ENCODE measurements around the gene SEPTIN14. TPM values are rescaled to one million over a fixed set of nuclear protein-coding genes. Genes with fewer than 3 reads are reported as not detected.

Gene SEPTIN14
- total and polyA plus RNA-seq, 2 of the 8 experiments (the other 6 are each of a cell fraction or from before 2014, with no cell fraction given), result not detected

- TF ChIP-seq RBBP5 (IDR thresholded peaks at IDR 0.05; ENCODE audit: borderline replicate concordance, low read depth, low read length) (no peak), CHD1 (IDR thresholded peaks at IDR 0.05; ENCODE audit: low read depth, low read length) (no peak), SIX5 (IDR thresholded peaks at IDR 0.05; ENCODE audit: low read depth, low read length) (no peak), ATF3 (IDR thresholded peaks at IDR 0.05; ENCODE audit: insufficient read depth, low read depth, low read length) (no peak)
These were observed 87.5 kb downstream of the SEPTIN14 start (continued) for GRCh38 chr7:55775051-55775420.
